ENCODE data around the gene DLX1.

Gene DLX1

DNA sequence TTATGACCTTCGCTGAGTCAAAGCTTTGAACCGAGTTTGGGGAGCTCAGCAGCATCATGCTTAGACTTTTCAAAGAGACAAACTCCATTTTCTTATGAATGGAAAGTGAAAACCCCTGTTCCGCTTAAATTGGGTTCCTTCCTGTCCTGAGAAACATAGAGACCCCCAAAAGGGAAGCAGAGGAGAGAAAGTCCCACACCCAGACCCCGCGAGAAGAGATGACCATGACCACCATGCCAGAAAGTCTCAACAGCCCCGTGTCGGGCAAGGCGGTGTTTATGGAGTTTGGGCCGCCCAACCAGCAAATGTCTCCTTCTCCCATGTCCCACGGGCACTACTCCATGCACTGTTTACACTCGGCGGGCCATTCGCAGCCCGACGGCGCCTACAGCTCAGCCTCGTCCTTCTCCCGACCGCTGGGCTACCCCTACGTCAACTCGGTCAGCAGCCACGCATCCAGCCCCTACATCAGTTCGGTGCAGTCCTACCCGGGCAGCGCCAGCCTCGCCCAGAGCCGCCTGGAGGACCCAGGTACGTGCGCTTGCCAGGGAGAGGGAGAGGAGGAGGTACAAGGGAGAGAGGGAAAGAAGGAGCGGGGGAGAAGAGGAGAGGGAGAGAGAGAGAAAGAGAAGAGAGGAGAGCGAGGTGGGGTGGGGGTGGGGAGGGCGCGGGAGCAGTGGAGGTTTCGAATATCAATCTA is at the start of gene DLX1:
TSS of gene DLX1 (plus strand) at position 48 of the 700 bp plus-strand sequence. CDS start at position 219, 171 bp downstream.
- no peak for DNase-seq (ENCODE audit: extremely low spot score)
- TF ChIP-seq, protein P1, sequence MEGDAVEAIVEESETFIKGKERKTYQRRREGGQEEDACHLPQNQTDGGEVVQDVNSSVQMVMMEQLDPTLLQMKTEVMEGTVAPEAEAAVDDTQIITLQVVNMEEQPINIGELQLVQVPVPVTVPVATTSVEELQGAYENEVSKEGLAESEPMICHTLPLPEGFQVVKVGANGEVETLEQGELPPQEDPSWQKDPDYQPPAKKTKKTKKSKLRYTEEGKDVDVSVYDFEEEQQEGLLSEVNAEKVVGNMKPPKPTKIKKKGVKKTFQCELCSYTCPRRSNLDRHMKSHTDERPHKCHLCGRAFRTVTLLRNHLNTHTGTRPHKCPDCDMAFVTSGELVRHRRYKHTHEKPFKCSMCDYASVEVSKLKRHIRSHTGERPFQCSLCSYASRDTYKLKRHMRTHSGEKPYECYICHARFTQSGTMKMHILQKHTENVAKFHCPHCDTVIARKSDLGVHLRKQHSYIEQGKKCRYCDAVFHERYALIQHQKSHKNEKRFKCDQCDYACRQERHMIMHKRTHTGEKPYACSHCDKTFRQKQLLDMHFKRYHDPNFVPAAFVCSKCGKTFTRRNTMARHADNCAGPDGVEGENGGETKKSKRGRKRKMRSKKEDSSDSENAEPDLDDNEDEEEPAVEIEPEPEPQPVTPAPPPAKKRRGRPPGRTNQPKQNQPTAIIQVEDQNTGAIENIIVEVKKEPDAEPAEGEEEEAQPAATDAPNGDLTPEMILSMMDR (IDR thresholded peaks at IDR 0.05; ENCODE audit: control extremely low read depth, extremely low read depth, low read depth, missing control alignments) = no peak
- ChIA-PET CTCF (interaction anchor here (0.9 to 3.2 kb wide), 8 partner anchors 10 to 381 kb away, joined by 3 to 10 read pairs (median 4); partner anchors contain the start of gene DLX2), POLR2A (no interaction called here)

DNA sequence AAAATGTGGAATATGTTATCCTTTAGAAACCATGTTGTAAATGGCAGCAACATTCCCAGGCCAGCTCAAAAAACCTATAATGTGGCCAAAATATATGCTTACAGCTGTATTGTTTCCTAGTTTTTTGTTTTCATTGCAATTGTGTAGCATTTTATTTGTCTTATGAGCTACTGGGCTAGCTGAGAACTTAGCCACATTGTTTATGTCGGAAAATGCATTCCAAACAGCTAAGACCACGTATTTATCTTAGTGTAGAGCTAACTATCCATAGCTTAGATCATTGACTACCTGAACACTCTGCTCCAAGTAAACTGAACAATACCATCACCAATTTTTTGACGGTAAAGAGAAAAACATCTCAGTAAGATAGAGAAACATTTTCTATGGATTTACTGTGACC is 47.2 kb upstream of the DLX1 start:
- ChIA-PET POLR2A (no interaction called here), CTCF (interaction anchor here (1.7 to 2.4 kb wide), 4 partner anchors 8 to 439 kb away, joined by 4 to 12 read pairs (median 8); no protein-coding TSS in a partner anchor)
- TF ChIP-seq, protein P1 (IDR thresholded peaks at IDR 0.05; ENCODE audit: control extremely low read depth, extremely low read depth, low read depth, missing control alignments) = no peak
- DNase-seq (ENCODE audit: extremely low spot score) = no peak

DNA sequence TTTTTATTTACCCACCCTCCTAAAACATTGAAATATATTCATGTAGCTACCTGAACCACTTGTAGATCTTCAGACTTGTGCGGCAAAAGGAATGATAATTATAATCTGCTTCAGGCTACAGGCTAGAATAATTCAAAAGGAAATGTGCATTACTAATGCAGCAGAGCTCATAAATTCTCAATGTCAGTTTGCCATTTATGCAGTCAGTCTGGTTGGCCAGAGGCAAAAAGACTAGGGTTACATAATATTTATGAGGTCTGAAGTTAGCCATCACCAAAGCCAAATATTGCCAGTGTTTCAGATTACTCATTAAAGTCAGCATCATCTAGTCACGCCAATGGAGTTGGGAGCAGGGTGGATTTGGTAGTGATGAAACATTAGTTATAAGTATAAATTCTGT is 46.7 kb upstream of the DLX1 start:
- TF ChIP-seq, protein P1 (IDR thresholded peaks at IDR 0.05; ENCODE audit: control extremely low read depth, extremely low read depth, low read depth, missing control alignments) = no peak
- no peak for DNase-seq (ENCODE audit: extremely low spot score)
- CTCF ChIA-PET = interaction anchor here (1.7 to 2.4 kb wide), 4 partner anchors 8 to 439 kb away, joined by 4 to 12 read pairs (median 8); no protein-coding TSS in a partner anchor
- POLR2A ChIA-PET = no interaction called here

DNA sequence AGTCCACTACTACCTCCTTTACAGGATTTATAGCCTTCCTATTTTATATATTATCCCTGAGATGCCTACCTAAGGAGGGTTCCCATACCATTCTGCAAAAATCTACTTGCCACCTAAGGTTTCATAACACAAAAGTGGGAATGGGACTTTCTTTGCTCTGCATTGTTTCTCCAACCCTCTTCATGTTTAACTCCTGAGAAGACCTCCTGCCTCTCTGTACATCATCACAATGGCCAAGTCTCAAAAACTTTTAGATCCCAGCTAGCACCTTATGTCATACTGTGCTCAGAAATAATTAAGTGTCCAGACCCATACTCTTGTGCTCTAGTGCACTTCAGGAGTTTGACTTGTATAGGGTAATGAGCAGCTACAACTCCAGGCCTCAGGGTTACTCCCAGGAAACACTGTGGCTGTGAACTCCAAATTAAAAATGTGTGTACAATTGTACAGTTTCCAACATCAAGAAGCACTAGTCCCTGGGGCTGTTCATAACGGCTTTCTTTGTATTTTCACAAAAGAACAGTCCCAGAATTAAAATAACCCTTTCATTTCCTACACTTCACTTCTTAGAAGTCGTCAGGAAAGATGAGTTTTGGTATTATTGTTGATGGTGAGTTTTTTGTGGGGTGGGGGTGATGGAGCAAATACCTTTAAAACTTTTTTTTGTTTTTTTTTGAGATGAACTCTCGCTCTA is 46.1 kb upstream of the DLX1 start:
- POLR2A ChIA-PET = no interaction called here
- CTCF ChIA-PET = interaction anchor here (1.0 to 2.4 kb wide), 4 partner anchors 13 to 440 kb away, joined by 4 to 12 read pairs (median 6); no protein-coding TSS in a partner anchor
- TF ChIP-seq, protein P1 (IDR thresholded peaks at IDR 0.05; ENCODE audit: control extremely low read depth, extremely low read depth, low read depth, missing control alignments) = no peak
- DNase-seq (ENCODE audit: extremely low spot score) = no peak

DNA sequence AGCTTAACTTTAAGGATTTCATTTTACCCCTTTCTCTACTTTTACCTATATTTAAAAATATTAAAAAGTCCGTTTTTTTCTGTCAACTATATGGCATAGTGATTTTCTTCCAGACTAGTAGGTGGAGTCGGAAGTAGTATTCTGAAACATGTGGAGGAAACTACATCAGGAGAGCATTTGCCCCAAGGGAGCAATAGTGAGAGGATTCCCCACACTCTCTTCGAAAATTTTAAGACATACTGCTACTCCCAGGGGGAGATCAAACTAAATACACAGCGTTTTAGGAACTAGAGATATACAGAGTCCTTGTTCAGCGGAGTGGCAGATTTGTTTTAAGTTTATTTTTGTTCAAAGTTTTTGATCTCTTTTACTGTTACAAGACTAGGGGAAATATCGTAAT is 45.0 kb upstream of the DLX1 start:
- ChIA-PET CTCF (interaction anchor here (1.0 kb wide), 1 partner anchor 20 kb away, joined by 4 read pairs; no protein-coding TSS in a partner anchor), POLR2A (no interaction called here)
- no peak for DNase-seq (ENCODE audit: extremely low spot score)
- TF ChIP-seq, protein P1 (IDR thresholded peaks at IDR 0.05; ENCODE audit: control extremely low read depth, extremely low read depth, low read depth, missing control alignments) = no peak

DNA sequence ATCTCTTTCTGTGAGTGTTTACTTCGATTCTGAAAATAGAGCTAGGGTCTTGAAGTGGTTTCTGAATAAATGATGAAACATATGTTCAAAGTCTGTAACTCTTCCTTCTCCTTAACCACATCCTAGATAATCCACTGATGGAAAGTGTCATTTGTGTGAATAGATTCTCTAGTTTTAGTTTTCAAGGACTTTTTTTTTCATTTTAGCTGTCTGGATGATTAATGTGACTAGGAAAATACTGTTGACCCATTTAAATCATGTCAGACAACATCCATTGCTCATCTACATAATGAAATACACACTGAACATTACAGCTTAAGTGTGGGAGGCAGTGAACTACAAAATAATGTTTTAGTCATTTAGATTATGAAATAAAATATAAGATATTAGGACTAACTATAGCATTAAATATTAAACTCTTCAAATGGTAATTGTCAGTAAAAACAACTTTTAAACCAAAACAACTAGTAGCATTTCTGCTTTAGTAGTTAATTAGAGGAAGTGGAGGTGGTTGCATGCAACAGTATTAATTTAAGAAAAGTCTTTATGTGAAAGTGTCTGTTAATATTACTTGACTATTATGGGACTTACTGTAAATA is 39.1 kb upstream of the DLX1 start:
- CTCF ChIA-PET = interaction anchor here (1.0 to 1.6 kb wide), 3 partner anchors 8 to 1117 kb away, joined by 3 to 8 read pairs (median 4); partner anchors contain the start of gene GORASP2
- DNase-seq (ENCODE audit: extremely low spot score) = no peak
- TF ChIP-seq, protein P1 (IDR thresholded peaks at IDR 0.05; ENCODE audit: control extremely low read depth, extremely low read depth, low read depth, missing control alignments) = no peak
- POLR2A ChIA-PET = no interaction called here

Measured in GM10248 (cell line).